GM19240 (cell line): ENCODE results near the gene RTF1.

Experiments used
- DNase-seq: peaks from one replicate; pipeline ENCODE4 v3.0.0; 2011; ENCODE audit warnings: low spot score; ENCODE audit not compliant: insufficient read length

RTF1 gene

GRCh38 chr15:41502795-41503668 lies 86.1 kb downstream of the RTF1 start:
- no peak for DNase-seq

- DNase-seq = no peak
Observed at GRCh38 chr15:41503669-41504010, 86.7 kb downstream of the RTF1 start.

- DNase-seq = no peak
Observed at GRCh38 chr15:41504751-41505492, 88.0 kb downstream of the RTF1 start.

- DNase-seq = no peak
Observed at GRCh38 chr15:41505776-41506175, 88.9 kb downstream of the RTF1 start.

GRCh38 chr15:41506796-41507341 lies 90.0 kb downstream of the RTF1 start:
- no peak for DNase-seq

- DNase-seq = no peak
Observed at GRCh38 chr15:41507820-41508290, 91.0 kb downstream of the RTF1 start.

- DNase-seq = no peak
Observed at GRCh38 chr15:41510728-41511127, 93.8 kb downstream of the RTF1 start.

- no peak for DNase-seq
Observed at GRCh38 chr15:41511331-41511898, 94.5 kb downstream of the RTF1 start.

GRCh38 chr15:41511899-41512369 lies 95.0 kb downstream of the RTF1 start:
- DNase-seq = no peak

- DNase-seq = no peak
Observed at GRCh38 chr15:41512512-41512939, 95.6 kb downstream of the RTF1 start.

GRCh38 chr15:41512940-41513505 lies 96.1 kb downstream of the RTF1 start:
- no peak for DNase-seq

GRCh38 chr15:41513506-41514227 lies 96.8 kb downstream of the RTF1 start, which contains the start of gene LTK:
TSS of gene LTK (minus strand) at chr15:41513827. CDS start at chr15:41513709, 118 bp downstream.
- no peak for DNase-seq

- no peak for DNase-seq
Observed at GRCh38 chr15:41517895-41518449, 101.1 kb downstream of the RTF1 start.

GRCh38 chr15:41520636-41521035 lies 103.7 kb downstream of the RTF1 start:
- no peak for DNase-seq

GRCh38 chr15:41521614-41522013 lies 104.7 kb downstream of the RTF1 start:
- DNase-seq = no peak

GRCh38 chr15:41523097-41523496 lies 106.2 kb downstream of the RTF1 start:
- no peak for DNase-seq

- DNase-seq = no peak
Observed at GRCh38 chr15:41530363-41530956, 113.6 kb downstream of the RTF1 start.
